Astrocyte (in vitro differentiated cells and primary cell): ENCODE measurements around the gene FUBP3. TPM values are rescaled to one million over a fixed set of nuclear protein-coding genes. Genes with fewer than 3 reads are reported as not detected.

Experiments used
- DNase-seq: peaks from one replicate; pipeline ENCODE4 v3.0.0-alpha.2; 2010; ENCODE audit warnings: low read depth
- FAIRE-seq: peaks from 2 replicates; lab custom pipeline; 2011; peaks lifted over from hg19 to GRCh38; lab: Jason Lieb, UNC
- H2AFZ ChIP-seq: 2 replicates; pipeline ENCODE4 v1.6.0; 2012; ENCODE audit warnings: low read depth, low read length, inconsistent platforms
- H3K27ac ChIP-seq: 2 replicates; pipeline ENCODE4 v1.5.1; 2011; ENCODE audit warnings: low read depth, low read length, inconsistent platforms
- H3K27me3 ChIP-seq: 2 replicates; pipeline ENCODE4 v1.6.0; 2011; ENCODE audit warnings: low read length, inconsistent platforms; ENCODE audit not compliant: insufficient read depth
- H3K36me3 ChIP-seq: 2 replicates; pipeline ENCODE4 v1.5.1; 2011; ENCODE audit warnings: low read length, inconsistent platforms; ENCODE audit not compliant: insufficient read depth
- H3K4me1 ChIP-seq: 2 replicates; pipeline ENCODE4 v1.5.1; 2011; ENCODE audit warnings: low read length, inconsistent platforms; ENCODE audit not compliant: insufficient read depth
- H3K4me2 ChIP-seq: 2 replicates; pipeline ENCODE4 v1.6.0; 2012; ENCODE audit warnings: low read length, inconsistent platforms
- H3K4me3 ChIP-seq: 2 replicates; pipeline ENCODE4 v1.5.1; 2011; ENCODE audit warnings: low read depth, mild to moderate bottlenecking, low read length, inconsistent platforms; ENCODE audit not compliant: insufficient read depth
- H3K79me2 ChIP-seq: 2 replicates; pipeline ENCODE4 v1.6.0; 2012; ENCODE audit warnings: mild to moderate bottlenecking, low read length, inconsistent platforms; ENCODE audit not compliant: insufficient read depth
- H3K9ac ChIP-seq: 2 replicates; pipeline ENCODE4 v1.6.0; 2012; ENCODE audit warnings: mild to moderate bottlenecking, low read length, inconsistent platforms
- H3K9me3 ChIP-seq: 2 replicates; pipeline ENCODE4 v1.5.1; 2012; ENCODE audit warnings: low read depth, mild to moderate bottlenecking, low read length, inconsistent platforms; ENCODE audit not compliant: insufficient read depth
- H4K20me1 ChIP-seq: 2 replicates; pipeline ENCODE4 v1.6.0; 2012; ENCODE audit warnings: low read length, inconsistent platforms; ENCODE audit not compliant: insufficient read depth
- H3K27ac Mint-ChIP-seq: one replicate; pipeline ENCODE4 v1.8.0; 2021; ENCODE audit warnings: mild to moderate bottlenecking, mixed read lengths; ENCODE audit not compliant: unreplicated experiment
- H3K27me3 Mint-ChIP-seq: one replicate; pipeline ENCODE4 v1.8.0; 2021; ENCODE audit warnings: low read depth, mixed read lengths; ENCODE audit not compliant: unreplicated experiment
- H3K36me3 Mint-ChIP-seq: one replicate; pipeline ENCODE4 v1.8.0; 2021; ENCODE audit warnings: low read depth, mixed read lengths; ENCODE audit not compliant: unreplicated experiment
- H3K4me1 Mint-ChIP-seq: one replicate; pipeline ENCODE4 v1.8.0; 2021; ENCODE audit warnings: low read depth, mixed read lengths; ENCODE audit not compliant: unreplicated experiment
- H3K4me3 Mint-ChIP-seq: one replicate; pipeline ENCODE4 v1.8.0; 2021; ENCODE audit warnings: mild to moderate bottlenecking, moderate library complexity, mixed read lengths; ENCODE audit not compliant: unreplicated experiment
- H3K9me3 Mint-ChIP-seq: one replicate; pipeline ENCODE4 v1.8.0; 2021; ENCODE audit warnings: mild to moderate bottlenecking, mixed read lengths; ENCODE audit not compliant: unreplicated experiment
- CTCF ChIP-seq: IDR thresholded peaks from 2 replicates; pipeline ENCODE4 v1.5.1; 2011; ENCODE audit warnings: low read depth, mild to moderate bottlenecking, inconsistent platforms, low read length, moderate library complexity; ENCODE audit not compliant: insufficient read depth
- EZH2 ChIP-seq: IDR thresholded peaks from 2 replicates; pipeline ENCODE4 v1.6.1; 2012; ENCODE audit warnings: mild to moderate bottlenecking, low read length, inconsistent platforms; ENCODE audit not compliant: insufficient read depth
- total RNA-seq: library from RNA; stranded (reverse); gene quantifications from 2 replicates; pipeline ENCODE4 v1.2.1, GENCODE V29; 2021

FUBP3 gene
- total RNA-seq, 1 donor from 2014 or later: 64.6 TPM

GRCh38 chr9:130632081-130632710, 52.8 kb downstream of the FUBP3 start:
- DNase-seq: no peak
- TF ChIP-seq CTCF: no peak
- no peak for TF ChIP-seq EZH2

GRCh38 chr9:130632841-130633240, 53.5 kb downstream of the FUBP3 start:
- H3K4me3 Mint-ChIP-seq: no peak overlapping the region
- Histone ChIP-seq H3K27ac (no peak overlapping the region), H3K4me1 (no peaks in the 10 kb centered on the region), H3K36me3 (peaks cover 18% of the 10 kb centered on the region), H4K20me1 (peaks cover 20% of the 10 kb centered on the region), H2AFZ (no peak overlapping the region), H3K9me3 (no peaks in the 10 kb centered on the region), H3K4me2 (no peak overlapping the region), H3K4me3 (no peak overlapping the region), H3K27me3 (no peaks in the 10 kb centered on the region), H3K79me2 (no peaks in the 10 kb centered on the region), H3K9ac (no peak overlapping the region)
- no peaks in the 10 kb centered on the region for H3K9me3 Mint-ChIP-seq
- H3K4me1 Mint-ChIP-seq: no peaks in the 10 kb centered on the region
- peaks cover 17% of the 10 kb centered on the region for H3K36me3 Mint-ChIP-seq
- no peak for DNase-seq
- no peak overlapping the region for H3K27ac Mint-ChIP-seq
- H3K27me3 Mint-ChIP-seq: no peaks in the 10 kb centered on the region
- TF ChIP-seq EZH2: no peak
- no peak for TF ChIP-seq CTCF
- no peak for FAIRE-seq

More at GRCh38 chr9:130632081-130632710, 52.8 kb downstream of the FUBP3 start:
- Mint-ChIP-seq H3K27ac (no peak overlapping the region), H3K36me3 (peaks cover 22% of the 10 kb centered on the region), H3K4me3 (no peak overlapping the region), H3K4me1 (no peaks in the 10 kb centered on the region), H3K27me3 (no peaks in the 10 kb centered on the region), H3K9me3 (no peaks in the 10 kb centered on the region)
- no peak for FAIRE-seq
- no peak overlapping the region for H3K4me3 ChIP-seq
- no peak overlapping the region for H3K27ac ChIP-seq
- peaks cover 26% of the 10 kb centered on the region for H4K20me1 ChIP-seq
- H3K9ac ChIP-seq: no peak overlapping the region
- H3K4me1 ChIP-seq: no peaks in the 10 kb centered on the region
- H3K27me3 ChIP-seq: no peaks in the 10 kb centered on the region
- H3K79me2 ChIP-seq: no peaks in the 10 kb centered on the region
- no peak overlapping the region for H2AFZ ChIP-seq
- H3K36me3 ChIP-seq: peaks cover 23% of the 10 kb centered on the region
- H3K9me3 ChIP-seq: no peaks in the 10 kb centered on the region
- no peak overlapping the region for H3K4me2 ChIP-seq
